H9 (cell line): ENCODE data around the gene EPB41L2. TPM values are rescaled to one million over a fixed set of nuclear protein-coding genes. Genes with fewer than 3 reads are reported as not detected.

Source experiments
- DNase-seq: peaks from one replicate; pipeline ENCODE4 v3.0.0-alpha.2; 2017
- H2AFZ ChIP-seq: one replicate; pipeline ENCODE4 v1.6.1; 2013; ENCODE audit warnings: mild to moderate bottlenecking, low read length, control low read depth, moderate library complexity
- H2AK5ac ChIP-seq: 2 replicates; pipeline ENCODE4 v1.6.1; 2013; ENCODE audit warnings: low read length, control low read depth, mixed read lengths; ENCODE audit not compliant: insufficient read length
- H2BK120ac ChIP-seq: one replicate; pipeline ENCODE4 v1.6.1; 2013; ENCODE audit warnings: low read depth, mild to moderate bottlenecking, low read length, control low read depth, inconsistent platforms; ENCODE audit not compliant: poor library complexity, severe bottlenecking
- H2BK12ac ChIP-seq: 2 replicates; pipeline ENCODE4 v1.6.1; 2013; ENCODE audit warnings: low read length, control low read depth, mixed read lengths, low read depth; ENCODE audit not compliant: insufficient read length
- H2BK15ac ChIP-seq: 2 replicates; pipeline ENCODE4 v1.6.1; 2013; ENCODE audit warnings: low read depth, low read length, control low read depth
- H2BK20ac ChIP-seq: one replicate; pipeline ENCODE4 v1.6.1; 2013; ENCODE audit warnings: low read depth, mild to moderate bottlenecking, low read length, control low read depth, inconsistent platforms; ENCODE audit not compliant: poor library complexity, severe bottlenecking
- H2BK5ac ChIP-seq: 2 replicates; pipeline ENCODE4 v1.6.1; 2013; ENCODE audit warnings: low read length, control low read depth, mixed read lengths; ENCODE audit not compliant: insufficient read length
- H3K14ac ChIP-seq: 2 replicates; pipeline ENCODE4 v1.6.1; 2013; ENCODE audit warnings: low read length, control low read depth; ENCODE audit not compliant: insufficient read depth
- H3K18ac ChIP-seq: 2 replicates; pipeline ENCODE4 v1.6.1; 2013; ENCODE audit warnings: low read depth, mild to moderate bottlenecking, mixed read lengths, low read length, control low read depth; ENCODE audit not compliant: insufficient read length
- H3K23ac ChIP-seq: 2 replicates; pipeline ENCODE4 v1.6.1; 2013; ENCODE audit warnings: low read length, control low read depth, mixed read lengths, low read depth; ENCODE audit not compliant: insufficient read length
- H3K23me2 ChIP-seq: 2 replicates; pipeline ENCODE4 v1.6.1; 2013; ENCODE audit warnings: low read depth, mild to moderate bottlenecking, mixed read lengths, low read length, control low read depth; ENCODE audit not compliant: insufficient read length, poor library complexity, severe bottlenecking
- H3K27ac ChIP-seq: 2 replicates; pipeline ENCODE4 v1.5.1; 2013; ENCODE audit warnings: low read length, control low read depth, mixed read lengths, low read depth; ENCODE audit not compliant: insufficient read length
- H3K27me3 ChIP-seq: 2 replicates; pipeline ENCODE4 v1.6.1; 2013; ENCODE audit warnings: low read length, control low read depth, inconsistent platforms; ENCODE audit not compliant: insufficient read depth
- H3K4ac ChIP-seq: 2 replicates; pipeline ENCODE4 v1.6.1; 2013; ENCODE audit warnings: low read depth, mild to moderate bottlenecking, control low read depth, inconsistent platforms, low read length, moderate library complexity
- H3K4me1 ChIP-seq: 2 replicates; pipeline ENCODE4 v1.6.1; 2013; ENCODE audit warnings: low read length, control low read depth, inconsistent platforms; ENCODE audit not compliant: insufficient read depth
- H3K4me2 ChIP-seq: 2 replicates; pipeline ENCODE4 v1.6.1; 2013; ENCODE audit warnings: low read length, control low read depth, mixed read lengths; ENCODE audit not compliant: insufficient read length, insufficient read depth
- H3K56ac ChIP-seq: 2 replicates; pipeline ENCODE4 v1.6.1; 2013; ENCODE audit warnings: low read depth, mild to moderate bottlenecking, mixed read lengths, low read length, control low read depth; ENCODE audit not compliant: insufficient read length
- H3K79me1 ChIP-seq: 2 replicates; pipeline ENCODE4 v1.6.1; 2013; ENCODE audit warnings: low read depth, mild to moderate bottlenecking, moderate library complexity, low read length, control low read depth, inconsistent platforms; ENCODE audit not compliant: insufficient read depth, poor library complexity, severe bottlenecking
- H3K79me2 ChIP-seq: 2 replicates; pipeline ENCODE4 v1.6.1; 2013; ENCODE audit warnings: low read length, control low read depth, inconsistent platforms; ENCODE audit not compliant: insufficient read depth
- H3K9ac ChIP-seq: 2 replicates; pipeline ENCODE4 v1.6.1; 2013; ENCODE audit warnings: low read length, control low read depth, mixed read lengths; ENCODE audit not compliant: insufficient read length; ENCODE audit errors: extremely low read depth
- H3K9me3 ChIP-seq: one replicate; pipeline ENCODE4 v1.6.1; 2013; ENCODE audit warnings: low read depth, low read length, inconsistent platforms; ENCODE audit not compliant: control insufficient read depth
- H3T11ph ChIP-seq: one replicate; pipeline ENCODE4 v1.6.1; 2013; ENCODE audit warnings: mild to moderate bottlenecking, low read length, control low read depth, inconsistent platforms
- H4K20me1 ChIP-seq: one replicate; pipeline ENCODE4 v1.6.1; 2013; ENCODE audit not compliant: control insufficient read depth, insufficient read length, insufficient read depth
- H4K5ac ChIP-seq: 2 replicates; pipeline ENCODE4 v1.6.1; 2013; ENCODE audit warnings: low read depth, mild to moderate bottlenecking, mixed read lengths, low read length, control low read depth; ENCODE audit not compliant: insufficient read length
- H4K8ac ChIP-seq: replicated peaks from 2 replicates; pipeline ENCODE4 v1.6.1; 2013; ENCODE audit warnings: low read length, control low read depth, mixed read lengths, low read depth; ENCODE audit not compliant: insufficient read length
- H4K91ac ChIP-seq: 2 replicates; pipeline ENCODE4 v1.6.1; 2013; ENCODE audit warnings: low read depth, mild to moderate bottlenecking, moderate library complexity, mixed read lengths, low read length, control low read depth; ENCODE audit not compliant: insufficient read length
- H3K27ac Mint-ChIP-seq, 3 experiments: 2 replicates in 2 of 3; 3 replicates in 1 of 3; pipeline ENCODE4 v1.8.0; 2020 to 2021; ENCODE audit warnings: mixed read lengths in 3 of 3, mild to moderate bottlenecking in 1 of 3, moderate library complexity in 1 of 3
- H3K27me3 Mint-ChIP-seq: 2 replicates; pipeline ENCODE4 v1.8.0; 2021; ENCODE audit warnings: low read depth, mild to moderate bottlenecking, moderate library complexity, mixed read lengths
- H3K36me3 Mint-ChIP-seq, 3 experiments: 2 replicates in 2 of 3; 3 replicates in 1 of 3; pipeline ENCODE4 v1.8.0; 2020 to 2021; ENCODE audit warnings: low read depth in 3 of 3, mixed read lengths in 3 of 3; ENCODE audit not compliant: insufficient read depth in 1 of 3
- H3K4me1 Mint-ChIP-seq, 2 experiments: 2 replicates each; pipeline ENCODE4 v1.8.0; 2020; ENCODE audit warnings: mixed read lengths in 2 of 2
- H3K4me3 Mint-ChIP-seq, 2 experiments: 2 replicates in 1 of 2; 3 replicates in 1 of 2; pipeline ENCODE4 v1.8.0; 2020 to 2021; ENCODE audit warnings: mild to moderate bottlenecking in 2 of 2, mixed read lengths in 2 of 2, moderate library complexity in 1 of 2
- H3K9me3 Mint-ChIP-seq, 2 experiments: 2 replicates in 1 of 2; 3 replicates in 1 of 2; pipeline ENCODE4 v1.8.0; 2020; ENCODE audit warnings: mild to moderate bottlenecking in 2 of 2, mixed read lengths in 2 of 2, moderate library complexity in 1 of 2
- WGBS: extraction: QIAGEN DNeasy Blood & Tissue Kit; methylation state at CpG from one replicate; pipeline ENCODE4 v1.1.7; 2013; ENCODE audit warnings: missing lambda C conversion rate, low lambda C conversion rate, mixed read lengths; ENCODE audit not compliant: insufficient read length; ENCODE audit errors: extremely low coverage; 5-methylcytosine and 5-hydroxymethylcytosine counted together
- total RNA-seq: library from RNA; stranded (reverse); gene quantifications from 2 replicates; pipeline ENCODE4 v1.2.1, GENCODE V29; 2021
- TF ChIP-seq, protein P1 (sequence below): fragments of 200-600 bp; sonication (generic); conservative IDR thresholded peaks from 3 replicates; pipeline ENCODE4 v1.8.0; 2021; ENCODE audit warnings: antibody characterized with exemption, mild to moderate bottlenecking

Gene EPB41L2
- total RNA-seq, 1 experiment from 2014 or later, result 90.2 TPM

DNA sequence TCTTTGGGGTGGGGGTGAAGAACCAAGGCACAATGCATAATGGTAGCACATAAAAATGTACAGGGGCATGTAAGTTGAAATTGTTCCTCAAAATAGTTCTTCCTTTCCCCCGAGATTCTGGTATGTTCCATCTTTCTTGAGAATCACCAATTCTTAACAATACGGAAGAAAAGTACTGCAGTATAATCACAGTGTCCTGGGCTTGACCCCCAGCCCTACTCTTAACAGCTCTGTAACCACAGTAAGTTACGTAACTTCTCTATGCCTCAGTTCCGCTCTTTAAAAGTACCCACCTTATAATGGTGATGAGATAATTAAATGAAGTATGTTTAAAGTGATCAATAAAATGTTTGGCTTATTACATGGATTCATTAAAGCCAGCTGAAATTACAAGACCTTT, 131.4 kb downstream of the EPB41L2 start:
- Histone ChIP-seq H4K91ac (no peak overlapping the region), H2BK20ac (no peak overlapping the region), H3K18ac (no peak overlapping the region), H3K79me1 (no peaks in the 10 kb centered on the region), H4K8ac (no peak overlapping the region), H3K23ac (no peak overlapping the region), H2AK5ac (no peak overlapping the region), H3T11ph (no peak overlapping the region), H2BK5ac (no peak overlapping the region), H3K9me3 (no peaks in the 10 kb centered on the region), H3K9ac (no peak overlapping the region), H3K79me2 (peaks cover 2% of the 10 kb centered on the region; the same call in 1 of the 2 replicates), H3K23me2 (no peaks in the 10 kb centered on the region), H3K4me1 (peaks cover 2% of the 10 kb centered on the region; the same call in 1 of the 2 replicates), H4K20me1 (no peaks in the 10 kb centered on the region), H4K5ac (no peak overlapping the region), H2BK12ac (no peak overlapping the region), H2AFZ (no peak overlapping the region), H2BK120ac (no peak overlapping the region), H3K27ac (no peak overlapping the region), H3K56ac (no peak overlapping the region), H3K4ac (no peak overlapping the region), H3K27me3 (no peaks in the 10 kb centered on the region), H2BK15ac (no peak overlapping the region), H3K14ac (no peak overlapping the region), H3K4me2 (no peak overlapping the region)
- H3K4me1 Mint-ChIP-seq, result peaks cover 20 to 23% of the 10 kb centered on the region in 2 experiments
- no peak for DNase-seq
- H3K9me3 Mint-ChIP-seq, result peaks cover 3 to 5% of the 10 kb centered on the region in 2 experiments; a peak in 3 of 5 replicates
- no peaks in the 10 kb centered on the region for H3K27me3 Mint-ChIP-seq
- WGBS, result no CpG with 5 or more reads among the region's 4 CpGs
- TF ChIP-seq, protein P1, sequence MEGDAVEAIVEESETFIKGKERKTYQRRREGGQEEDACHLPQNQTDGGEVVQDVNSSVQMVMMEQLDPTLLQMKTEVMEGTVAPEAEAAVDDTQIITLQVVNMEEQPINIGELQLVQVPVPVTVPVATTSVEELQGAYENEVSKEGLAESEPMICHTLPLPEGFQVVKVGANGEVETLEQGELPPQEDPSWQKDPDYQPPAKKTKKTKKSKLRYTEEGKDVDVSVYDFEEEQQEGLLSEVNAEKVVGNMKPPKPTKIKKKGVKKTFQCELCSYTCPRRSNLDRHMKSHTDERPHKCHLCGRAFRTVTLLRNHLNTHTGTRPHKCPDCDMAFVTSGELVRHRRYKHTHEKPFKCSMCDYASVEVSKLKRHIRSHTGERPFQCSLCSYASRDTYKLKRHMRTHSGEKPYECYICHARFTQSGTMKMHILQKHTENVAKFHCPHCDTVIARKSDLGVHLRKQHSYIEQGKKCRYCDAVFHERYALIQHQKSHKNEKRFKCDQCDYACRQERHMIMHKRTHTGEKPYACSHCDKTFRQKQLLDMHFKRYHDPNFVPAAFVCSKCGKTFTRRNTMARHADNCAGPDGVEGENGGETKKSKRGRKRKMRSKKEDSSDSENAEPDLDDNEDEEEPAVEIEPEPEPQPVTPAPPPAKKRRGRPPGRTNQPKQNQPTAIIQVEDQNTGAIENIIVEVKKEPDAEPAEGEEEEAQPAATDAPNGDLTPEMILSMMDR, result no peak
- H3K4me3 Mint-ChIP-seq, result no peak overlapping the region
- no peak overlapping the region for H3K27ac Mint-ChIP-seq
- H3K36me3 Mint-ChIP-seq, result peaks cover 3 to 12% (median 6%) of the 10 kb centered on the region in 3 experiments
